Measurements from ENCODE around the gene RALGPS2. TPM values are rescaled to one million over a fixed set of nuclear protein-coding genes. Genes with fewer than 3 reads are reported as not detected.

Gene RALGPS2
- total RNA-seq, 1 donor, result 74.7 TPM

- TF ChIP-seq CTCF (IDR thresholded peaks at IDR 0.05; ENCODE audit: insufficient read depth, low read length), result no peak
- peak overlapping the region; percentile 11 for H3K4me3 ChIP-seq (ENCODE audit: low read depth, low read length)
- peak; percentile 58 for DNase-seq (ENCODE audit: low read depth)
Measured at GRCh38 chr1:178939338-178940067, 214.5 kb downstream of the RALGPS2 start.

- H3K4me3 ChIP-seq (ENCODE audit: low read depth, low read length), result no peak overlapping the region
- peak; percentile 73 for DNase-seq (ENCODE audit: low read depth)
- TF ChIP-seq CTCF (IDR thresholded peaks at IDR 0.05; ENCODE audit: insufficient read depth, low read length), result no peak
Measured at GRCh38 chr1:178940068-178940765, 215.2 kb downstream of the RALGPS2 start.

- no peak overlapping the region for H3K4me3 ChIP-seq (ENCODE audit: low read depth, low read length)
- DNase-seq (ENCODE audit: low read depth), result no peak
- no peak for TF ChIP-seq CTCF (IDR thresholded peaks at IDR 0.05; ENCODE audit: insufficient read depth, low read length)
Measured at GRCh38 chr1:178941261-178941689, 216.2 kb downstream of the RALGPS2 start.

GRCh38 chr1:178941849-178942248 lies 216.8 kb downstream of the RALGPS2 start:
- peak; percentile 58 for DNase-seq (ENCODE audit: low read depth)
- no peak for TF ChIP-seq CTCF (IDR thresholded peaks at IDR 0.05; ENCODE audit: insufficient read depth, low read length)
- H3K4me3 ChIP-seq (ENCODE audit: low read depth, low read length), result no peak overlapping the region

GRCh38 chr1:178942285-178943198 lies 217.5 kb downstream of the RALGPS2 start:
- DNase-seq (ENCODE audit: low read depth), result peak; percentile 61
- no peak for TF ChIP-seq CTCF (IDR thresholded peaks at IDR 0.05; ENCODE audit: insufficient read depth, low read length)
- H3K4me3 ChIP-seq (ENCODE audit: low read depth, low read length), result no peak overlapping the region

GRCh38 chr1:178944729-178945128 lies 219.7 kb downstream of the RALGPS2 start:
- TF ChIP-seq CTCF (IDR thresholded peaks at IDR 0.05; ENCODE audit: insufficient read depth, low read length), result no peak
- no peak overlapping the region for H3K4me3 ChIP-seq (ENCODE audit: low read depth, low read length)
- DNase-seq (ENCODE audit: low read depth), result no peak
